Activated CD4-positive, alpha-beta T cell treated with anti-CD3 and anti-CD28 coated beads for 36 hours (primary cell): ENCODE results near the gene CPB2. TPM values are rescaled to one million over a fixed set of nuclear protein-coding genes. Genes with fewer than 3 reads are reported as not detected.

Experiments used
- ATAC-seq: fragments of 200-7000 bp; cut with Tn5 transposase; one replicate; pipeline ENCODE4 v1.10.0; 2021; ENCODE audit warnings: mild to moderate bottlenecking, moderate library complexity
- CTCF ChIA-PET: fragments of 350-600 bp; sonication (Branson Sonifier 250); formaldehyde crosslinking; loops from one replicate; lab custom pipeline; 2021; ENCODE audit warnings: antibody characterized with exemption; lab: Charles Lee
- POLR2A ChIA-PET: fragments of 350-600 bp; sonication (Branson Sonifier 250); formaldehyde crosslinking; loops from one replicate; lab custom pipeline; 2021; ENCODE audit warnings: antibody characterized with exemption, inconsistent platforms; lab: Charles Lee
- DNase-seq: peaks from one replicate; pipeline ENCODE4 v3.0.0-alpha.2; 2020
- H3K27ac Mint-ChIP-seq: one replicate; pipeline ENCODE4 v1.8.0; 2021; ENCODE audit warnings: mixed read lengths
- H3K27me3 Mint-ChIP-seq: one replicate; pipeline ENCODE4 v1.8.0; 2021; ENCODE audit warnings: mixed read lengths
- H3K36me3 Mint-ChIP-seq: one replicate; pipeline ENCODE4 v1.8.0; 2021; ENCODE audit warnings: low read depth, mixed read lengths
- H3K4me1 Mint-ChIP-seq: one replicate; pipeline ENCODE4 v1.8.0; 2021; ENCODE audit warnings: mixed read lengths
- H3K4me3 Mint-ChIP-seq: one replicate; pipeline ENCODE4 v1.8.0; 2021; ENCODE audit warnings: mild to moderate bottlenecking, moderate library complexity, mixed read lengths
- H3K9me3 Mint-ChIP-seq: one replicate; pipeline ENCODE4 v1.8.0; 2021; ENCODE audit warnings: low read depth, mixed read lengths
- intact Hi-C, 2 experiments: fragments of 100-400 bp; cut with DNase I in 1 of 2; cut with micrococcal nuclease in 1 of 2; formaldehyde crosslinking; loops; one replicate each; pipeline versions ENCODE4 v1.14.2 to v1.15.1; 2022 to 2024; cut with DNase I, micrococcal nuclease
- total RNA-seq, 2 experiments: library from RNA; stranded (reverse); gene quantifications; one replicate each; pipeline ENCODE4 v1.2.3, GENCODE V29; 2021

CPB2 gene
- total RNA-seq, 2 experiments from 2014 or later, result not detected

DNA sequence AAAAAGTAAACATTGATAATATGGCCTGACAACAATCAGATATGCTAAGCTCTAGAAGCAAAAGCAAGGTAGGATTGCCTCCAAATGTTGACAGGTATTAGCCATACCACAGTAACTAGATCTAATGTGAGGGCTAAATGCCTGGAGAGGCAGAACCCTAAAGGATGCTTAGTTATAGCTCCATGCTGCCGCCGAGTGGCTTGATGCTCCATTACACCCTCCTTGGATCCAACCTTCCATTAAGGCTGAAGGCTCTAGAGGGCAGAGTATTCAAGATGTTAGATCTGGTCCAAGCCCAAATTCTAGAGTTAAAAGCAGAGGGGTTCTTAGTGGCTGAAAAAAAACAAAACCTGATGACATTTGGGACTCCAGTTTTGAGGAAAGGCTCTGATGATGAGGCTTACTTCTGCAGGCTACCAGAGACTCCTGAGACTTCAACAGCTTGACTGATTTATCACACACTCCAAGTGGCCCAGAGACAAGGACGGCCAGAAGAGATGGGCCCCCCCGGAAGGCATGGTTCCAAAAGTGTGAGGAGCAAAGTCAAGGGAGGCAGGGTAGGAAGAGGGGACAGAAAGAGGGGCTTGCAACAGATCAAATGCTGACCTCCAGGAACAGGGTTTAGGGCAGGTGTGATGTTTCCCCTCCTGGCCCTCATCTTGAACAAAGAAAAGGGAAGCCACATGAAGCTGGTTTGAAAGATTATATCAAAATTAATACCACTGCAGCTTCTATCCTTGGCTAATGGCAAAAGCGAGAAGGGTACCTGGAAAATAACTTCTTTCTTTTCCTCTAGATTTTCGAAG lies 21.9 kb upstream of the CPB2 start:
- Mint-ChIP-seq H3K9me3 (no peaks in the 10 kb centered on the region), H3K36me3 (peaks cover 50% of the 10 kb centered on the region), H3K4me1 (peaks cover 39% of the 10 kb centered on the region), H3K27ac (peak overlapping the region; percentile 76), H3K27me3 (no peaks in the 10 kb centered on the region), H3K4me3 (no peak overlapping the region)
- CTCF ChIA-PET, result interaction anchor here (0.7 to 6.8 kb wide), 27 partner anchors 8 to 361 kb away, joined by 3 to 52 read pairs (median 4); no protein-coding TSS in a partner anchor
- POLR2A ChIA-PET, result interaction anchor here (0.6 to 1.5 kb wide), 6 partner anchors 11 to 503 kb away, joined by 3 to 7 read pairs (median 3); no protein-coding TSS in a partner anchor
- DNase-seq (peak; percentile 86), ATAC-seq (peak; percentile 86)
- intact Hi-C loops, result loop anchor here (2.0 to 10.0 kb wide), 6 partner anchors 56 to 616 kb away; partner anchors contain the start of genes ZC3H13 (in 2 of the 2) and LCP1 (in 1 of the 2)

DNA sequence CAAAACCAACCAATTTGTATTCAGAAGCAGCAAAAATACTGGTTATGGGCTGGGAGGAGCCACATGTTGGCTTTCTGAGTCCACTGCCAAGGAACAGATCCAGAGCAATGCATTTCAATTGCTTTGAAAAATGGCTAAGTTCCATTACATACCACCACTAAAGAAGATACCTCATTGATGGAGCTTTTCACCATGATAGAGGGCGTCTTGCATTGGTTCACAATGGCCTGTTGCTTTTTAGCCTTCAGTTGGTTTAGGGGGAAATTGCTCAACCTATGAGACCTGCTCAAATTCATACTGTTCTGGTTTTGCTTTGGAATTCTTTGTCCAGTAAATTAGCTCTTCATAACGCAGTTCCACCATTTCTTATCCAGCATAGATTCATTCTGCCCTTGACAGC lies 21.2 kb upstream of the CPB2 start:
- Mint-ChIP-seq H3K27me3 (no peaks in the 10 kb centered on the region), H3K27ac (peak overlapping the region; percentile 76), H3K4me3 (no peak overlapping the region), H3K4me1 (peaks cover 41% of the 10 kb centered on the region), H3K9me3 (no peaks in the 10 kb centered on the region), H3K36me3 (peaks cover 44% of the 10 kb centered on the region)
- ATAC-seq, result no peak
- no peak for DNase-seq
- ChIA-PET POLR2A (interaction anchor here (0.7 to 1.5 kb wide), 4 partner anchors 12 to 440 kb away, joined by 3 to 7 read pairs (median 3); no protein-coding TSS in a partner anchor), CTCF (interaction anchor here (0.7 to 6.8 kb wide), 24 partner anchors 8 to 361 kb away, joined by 3 to 52 read pairs (median 4); no protein-coding TSS in a partner anchor)
- intact Hi-C loops, result loop anchor here (2.0 to 10.0 kb wide), 6 partner anchors 57 to 615 kb away; partner anchors contain the start of genes ZC3H13 (in 2 of the 2) and LCP1 (in 1 of the 2)

DNA sequence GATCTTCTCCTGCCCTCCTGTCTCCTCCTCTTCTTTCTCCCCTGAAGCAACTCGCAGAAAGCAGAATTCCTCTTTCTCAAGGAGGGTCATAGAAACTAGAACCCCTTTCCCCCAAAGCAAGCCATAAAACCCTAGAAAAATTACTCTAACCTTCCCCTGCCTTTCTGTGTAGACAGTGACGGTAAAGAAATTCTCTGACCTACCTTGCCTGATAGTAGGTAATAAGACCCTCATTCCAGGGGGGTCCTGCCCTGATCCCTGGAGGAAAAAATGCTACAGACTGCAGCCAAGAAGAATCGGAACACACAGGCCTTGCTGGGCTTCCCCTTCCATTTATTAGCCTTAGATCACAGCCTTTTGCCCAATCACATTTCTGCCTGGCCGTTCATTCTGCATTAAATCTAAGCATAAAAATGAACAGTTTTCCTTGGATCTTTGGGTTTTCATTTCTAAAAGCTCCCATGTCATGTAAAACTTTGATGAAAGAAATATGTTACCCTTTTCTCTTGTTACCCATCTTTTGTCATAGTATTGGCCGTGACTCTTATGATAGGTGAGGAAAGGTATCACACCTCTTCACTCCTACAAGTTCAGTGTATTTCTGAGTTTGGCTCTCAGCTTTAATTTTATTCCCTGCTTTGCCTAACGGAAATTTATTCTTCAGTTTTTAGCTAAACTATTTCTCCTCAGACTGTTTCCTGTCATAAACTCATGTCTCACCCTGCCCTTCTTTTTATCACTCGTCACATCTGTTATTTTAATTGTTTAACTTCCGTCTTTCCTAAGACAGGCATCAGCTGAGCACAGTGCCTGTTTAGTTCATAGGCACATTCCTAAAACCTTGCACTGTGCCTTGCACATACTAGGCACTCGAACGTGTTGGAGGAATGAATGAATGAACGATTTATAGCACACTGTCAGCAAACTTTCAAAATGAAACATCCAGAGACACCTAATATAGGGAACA lies 20.4 kb upstream of the CPB2 start:
- H3K9me3 Mint-ChIP-seq, result no peaks in the 10 kb centered on the region
- H3K36me3 Mint-ChIP-seq, result peaks cover 36% of the 10 kb centered on the region
- peak overlapping the region; percentile 5 for H3K4me3 Mint-ChIP-seq
- H3K27me3 Mint-ChIP-seq, result no peaks in the 10 kb centered on the region
- POLR2A ChIA-PET, result no interaction called here
- H3K4me1 Mint-ChIP-seq, result peaks cover 42% of the 10 kb centered on the region
- CTCF ChIA-PET, result interaction anchor here (1.0 to 6.8 kb wide), 11 partner anchors 8 to 165 kb away, joined by 3 to 52 read pairs (median 4); no protein-coding TSS in a partner anchor
- intact Hi-C loops, result loop anchor here (5.0 to 10.0 kb wide), 3 partner anchors 318 to 503 kb away; no protein-coding TSS in a partner anchor
- DNase-seq, result no peak
- no peak for ATAC-seq
- peak overlapping the region; percentile 76 for H3K27ac Mint-ChIP-seq

DNA sequence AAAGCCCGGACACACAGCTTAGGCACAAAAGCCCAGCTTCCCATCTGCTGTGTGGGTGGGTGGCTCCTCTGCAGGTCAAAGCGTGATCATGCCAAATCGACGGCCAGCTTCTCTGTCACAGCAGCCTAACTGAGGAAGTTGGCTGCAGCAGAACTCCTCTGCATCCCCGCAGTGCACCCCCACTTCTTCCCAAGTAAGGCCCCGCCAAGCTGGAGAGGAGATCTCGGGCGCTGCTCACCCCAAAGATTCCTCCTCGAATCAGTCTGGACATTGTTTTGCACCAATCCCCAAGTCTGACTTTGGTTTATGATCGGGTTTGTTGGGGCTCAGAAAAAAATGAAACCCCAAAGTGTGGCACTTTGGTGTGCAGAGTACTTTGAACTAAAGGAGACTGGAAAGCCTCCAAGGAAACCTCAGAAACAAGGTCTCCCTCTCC lies 19.7 kb upstream of the CPB2 start:
- peak; percentile 30 for ATAC-seq
- Mint-ChIP-seq H3K4me3 (peak overlapping the region; percentile 5), H3K4me1 (peaks cover 42% of the 10 kb centered on the region), H3K36me3 (peaks cover 29% of the 10 kb centered on the region), H3K27ac (peak overlapping the region; percentile 76), H3K9me3 (no peaks in the 10 kb centered on the region), H3K27me3 (no peaks in the 10 kb centered on the region)
- ChIA-PET CTCF (interaction anchor here (0.6 to 6.8 kb wide), 6 partner anchors 11 to 377 kb away, joined by 3 to 52 read pairs (median 3); no protein-coding TSS in a partner anchor), POLR2A (no interaction called here)
- intact Hi-C loops, result loop anchor here in 1 of 2 experiments (10.0 kb wide), 1 partner anchor 500 kb away; no protein-coding TSS in a partner anchor
- peak; percentile 49 for DNase-seq

DNA sequence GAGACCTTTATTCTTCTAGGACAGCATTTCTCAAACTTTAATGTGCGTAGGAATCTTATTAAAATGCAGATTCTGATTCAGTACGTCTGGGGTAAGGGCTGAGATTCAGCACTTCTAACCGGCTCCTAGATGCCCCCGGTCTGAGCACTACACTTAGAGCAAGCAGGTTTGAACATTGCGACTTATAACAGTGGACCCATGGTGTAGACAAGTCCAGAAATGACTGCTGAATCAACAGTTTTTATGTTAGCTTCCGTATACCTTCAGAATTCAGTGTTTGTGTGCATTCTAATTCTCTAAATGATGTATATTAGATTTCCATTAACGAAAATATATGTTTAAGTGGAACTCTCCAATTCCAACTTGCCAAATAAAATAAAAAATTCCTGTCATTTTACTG lies 17.5 kb upstream of the CPB2 start:
- ATAC-seq (no peak), DNase-seq (no peak)
- CTCF ChIA-PET, result interaction anchor here (0.6 kb wide), 1 partner anchor 752 kb away, joined by 3 read pairs; no protein-coding TSS in a partner anchor
- peaks cover 39% of the 10 kb centered on the region for H3K4me1 Mint-ChIP-seq
- intact Hi-C loops, result loop anchor here in 1 of 2 experiments (10.0 kb wide), 1 partner anchor 498 kb away; no protein-coding TSS in a partner anchor
- H3K9me3 Mint-ChIP-seq, result no peaks in the 10 kb centered on the region
- no peaks in the 10 kb centered on the region for H3K27me3 Mint-ChIP-seq
- H3K27ac Mint-ChIP-seq, result no peak overlapping the region
- no peak overlapping the region for H3K4me3 Mint-ChIP-seq
- POLR2A ChIA-PET, result interaction anchor here (0.5 kb wide), 1 partner anchor 23 kb away, joined by 6 read pairs; no protein-coding TSS in a partner anchor
- H3K36me3 Mint-ChIP-seq, result peaks cover 17% of the 10 kb centered on the region

DNA sequence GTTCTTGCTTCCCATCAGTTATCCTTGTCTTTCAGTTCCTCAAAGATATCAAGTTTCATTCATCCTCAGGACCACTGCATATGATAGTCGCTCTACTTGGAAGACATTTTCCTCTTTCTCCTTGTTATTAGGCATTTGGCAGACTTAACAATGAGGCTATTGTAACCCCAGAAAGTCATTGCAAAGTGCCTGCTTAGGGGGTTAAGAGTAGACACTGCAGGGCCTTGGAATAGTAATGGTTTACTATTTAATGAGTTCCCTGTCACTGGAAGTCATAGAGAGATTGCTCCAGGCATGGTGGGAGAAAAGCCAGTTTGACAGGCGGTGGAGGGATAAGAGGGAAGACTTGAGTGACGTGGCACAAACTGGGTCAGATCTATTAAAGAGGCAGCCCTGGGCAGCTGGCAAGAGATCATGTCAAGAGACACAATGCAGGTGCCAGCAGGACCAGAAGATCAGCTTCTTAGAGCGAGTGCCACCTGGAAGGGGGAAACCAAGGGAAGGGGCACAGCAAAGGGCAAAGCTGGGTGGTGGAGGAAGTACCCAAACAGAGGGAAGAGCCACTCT lies 16.8 kb upstream of the CPB2 start:
- Mint-ChIP-seq H3K27ac (no peak overlapping the region), H3K36me3 (peaks cover 12% of the 10 kb centered on the region), H3K27me3 (no peaks in the 10 kb centered on the region), H3K9me3 (no peaks in the 10 kb centered on the region), H3K4me3 (no peak overlapping the region), H3K4me1 (peaks cover 35% of the 10 kb centered on the region)
- ChIA-PET POLR2A (no interaction called here), CTCF (interaction anchor here (0.7 to 0.9 kb wide), 3 partner anchors 37 to 202 kb away, joined by 3 to 4 read pairs (median 3); no protein-coding TSS in a partner anchor)
- intact Hi-C loops, result loop anchor here in 1 of 2 experiments (10.0 kb wide), 1 partner anchor 497 kb away; no protein-coding TSS in a partner anchor
- ATAC-seq (no peak), DNase-seq (no peak)

DNA sequence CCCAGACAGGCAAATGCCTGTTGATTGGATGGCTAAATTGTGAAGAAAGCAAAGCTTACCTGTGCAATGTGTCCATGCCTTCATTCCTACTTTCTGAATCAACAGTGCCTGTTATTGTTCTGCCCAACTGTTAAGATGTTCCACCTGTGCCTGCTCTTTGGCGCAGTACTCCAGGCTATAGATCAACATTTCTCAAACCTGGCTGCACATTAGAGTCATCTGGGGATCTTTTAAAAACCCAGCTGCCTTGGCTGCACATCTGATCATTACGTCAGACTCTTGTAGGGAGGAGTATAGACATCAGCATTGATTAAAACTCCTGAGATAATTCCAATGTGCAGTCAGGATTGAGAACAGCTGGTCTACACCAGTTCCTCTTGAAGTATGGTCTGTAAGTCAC lies 16.2 kb upstream of the CPB2 start:
- intact Hi-C loops, result loop anchor here in 1 of 2 experiments (10.0 kb wide), 1 partner anchor 496 kb away; no protein-coding TSS in a partner anchor
- Mint-ChIP-seq H3K27ac (no peak overlapping the region), H3K4me1 (peaks cover 29% of the 10 kb centered on the region), H3K4me3 (no peak overlapping the region), H3K36me3 (peaks cover 6% of the 10 kb centered on the region), H3K9me3 (no peaks in the 10 kb centered on the region), H3K27me3 (no peaks in the 10 kb centered on the region)
- ATAC-seq (no peak), DNase-seq (no peak)
- POLR2A ChIA-PET, result interaction anchor here (0.6 kb wide), 1 partner anchor 153 kb away, joined by 5 read pairs; no protein-coding TSS in a partner anchor
- CTCF ChIA-PET, result interaction anchor here (0.7 to 1.4 kb wide), 4 partner anchors 21 to 202 kb away, joined by 3 to 4 read pairs (median 3); no protein-coding TSS in a partner anchor

DNA sequence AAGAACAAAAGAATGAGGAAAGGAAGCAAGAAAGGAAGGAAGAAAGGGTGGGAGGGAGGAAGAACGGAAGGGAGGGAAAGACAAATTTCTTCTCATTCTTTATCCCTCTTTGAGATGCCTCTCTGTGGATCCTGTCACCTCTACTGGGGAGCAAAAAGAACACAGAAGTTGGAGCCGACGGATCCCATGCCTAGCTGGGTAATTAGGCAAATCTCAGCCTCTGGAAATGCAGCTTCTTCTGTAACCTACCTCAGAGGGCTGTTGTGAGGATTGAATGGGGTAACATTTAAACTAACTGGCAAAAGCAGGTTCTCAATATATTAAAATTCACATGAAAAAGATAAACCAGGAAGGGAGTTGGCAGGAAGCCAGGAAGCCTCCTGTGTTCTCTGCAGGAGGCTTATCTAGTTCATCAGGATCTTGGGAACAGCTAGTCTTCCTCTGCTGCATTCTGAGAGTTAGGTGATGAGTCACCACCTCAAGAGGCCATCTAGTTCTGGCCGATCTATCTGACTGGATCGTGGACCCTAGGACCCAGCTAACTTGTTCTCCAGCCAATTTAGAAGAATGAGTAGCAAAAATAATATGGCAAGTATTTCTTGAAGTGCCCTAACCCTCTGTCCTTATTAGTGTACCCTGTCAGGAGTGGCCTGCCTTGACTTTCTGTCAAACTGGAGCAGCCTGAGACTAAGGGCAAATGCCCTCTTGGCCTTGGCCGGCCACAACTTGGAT lies 15.2 kb upstream of the CPB2 start:
- no peak overlapping the region for H3K4me3 Mint-ChIP-seq
- CTCF ChIA-PET, result interaction anchor here (0.8 to 1.4 kb wide), 2 partner anchors 22 to 30 kb away, joined by 3 read pairs; no protein-coding TSS in a partner anchor
- no peaks in the 10 kb centered on the region for H3K27me3 Mint-ChIP-seq
- peaks cover 19% of the 10 kb centered on the region for H3K4me1 Mint-ChIP-seq
- H3K36me3 Mint-ChIP-seq, result no peaks in the 10 kb centered on the region
- ATAC-seq (no peak), DNase-seq (no peak)
- no peaks in the 10 kb centered on the region for H3K9me3 Mint-ChIP-seq
- intact Hi-C loops, result loop anchor here in 1 of 2 experiments (10.0 kb wide), 1 partner anchor 495 kb away; no protein-coding TSS in a partner anchor
- POLR2A ChIA-PET, result interaction anchor here (0.6 kb wide), 1 partner anchor 9 kb away, joined by 5 read pairs; no protein-coding TSS in a partner anchor
- H3K27ac Mint-ChIP-seq, result no peak overlapping the region

DNA sequence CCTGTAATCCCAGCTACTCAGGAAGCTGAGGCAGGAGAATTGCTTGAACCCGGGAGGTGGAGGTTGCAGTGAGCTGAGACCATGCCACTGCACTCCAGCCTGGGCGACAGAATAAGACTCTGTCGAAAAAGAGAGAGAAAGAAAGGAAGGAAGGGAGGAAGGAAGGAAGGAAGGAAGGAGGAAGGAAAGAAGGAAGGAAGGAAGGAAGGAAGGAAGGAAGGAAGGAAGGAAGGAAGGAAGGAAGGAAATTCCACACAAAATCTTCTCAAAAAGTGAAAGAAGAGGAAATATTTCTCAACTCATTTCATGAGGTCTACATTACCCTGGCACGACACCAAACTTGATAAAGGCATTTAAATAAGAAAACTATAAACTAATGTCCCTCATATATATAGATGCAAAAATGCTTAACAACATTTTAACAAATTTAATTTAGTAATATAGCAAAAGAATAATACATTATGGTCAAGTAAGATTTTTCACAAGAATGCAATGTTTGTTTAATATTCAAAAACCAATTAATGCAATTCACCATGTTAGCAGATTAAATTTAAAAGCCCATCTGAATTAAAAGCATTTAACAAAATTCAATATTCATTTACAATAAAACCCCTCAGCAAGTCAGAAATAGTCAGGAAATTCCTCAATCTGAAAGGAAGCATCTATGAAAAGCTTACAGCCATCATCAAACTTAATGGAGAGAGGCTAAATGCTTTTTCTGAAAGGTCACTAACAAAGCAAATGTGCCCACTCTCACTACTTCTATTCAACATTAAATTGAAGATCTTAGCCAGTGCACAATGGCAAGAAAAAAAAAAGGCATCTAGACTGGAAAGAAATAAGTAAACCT lies 12.0 kb upstream of the CPB2 start:
- H3K4me1 Mint-ChIP-seq, result peaks cover 4% of the 10 kb centered on the region
- POLR2A ChIA-PET, result no interaction called here

More for the DNA sequence above, 12.0 kb upstream of the CPB2 start:
- Mint-ChIP-seq H3K9me3 (no peaks in the 10 kb centered on the region), H3K27ac (no peak overlapping the region), H3K36me3 (no peaks in the 10 kb centered on the region), H3K4me3 (no peak overlapping the region), H3K27me3 (peaks cover 4% of the 10 kb centered on the region)
- intact Hi-C loops, result no loop called here
- CTCF ChIA-PET, result interaction anchor here (1.2 to 2.1 kb wide), 2 partner anchors 10 to 43 kb away, joined by 4 to 7 read pairs; no protein-coding TSS in a partner anchor
- ATAC-seq (no peak), DNase-seq (no peak)
